GM12878 (cell line): ENCODE measurements around the gene KPNA1. TPM values are rescaled to one million over a fixed set of nuclear protein-coding genes. Genes with fewer than 3 reads are reported as not detected.
A peak's percentile ranks its signal among the peaks of the same experiment; 100 is the strongest.

Experiments used
- ATAC-seq: fragments of 200-7000 bp; cut with Tn5 transposase; 3 replicates; pipeline ENCODE4 v1.9.1; 2020; ENCODE audit warnings: mild to moderate bottlenecking, moderate library complexity
- BruUV-seq: library from RNA; stranded (reverse); fragments of 400-500 nt; replicated peaks from 2 replicates; lab custom pipeline; 2021; lab: Mats Ljungman, UMichigan
- CTCF ChIA-PET: fragments of 300-600 bp; sonication (Branson Sonifier 250); formaldehyde crosslinking; extraction: SDS; loops from one replicate; lab custom pipeline; 2021; ENCODE audit warnings: inconsistent platforms; lab: Yijun Ruan, JAX
- POLR2A ChIA-PET: fragments of 350-600 bp; formaldehyde crosslinking; extraction: SDS; loops from one replicate; lab custom pipeline; 2021; ENCODE audit warnings: inconsistent platforms; lab: Charles Lee
- RAD21 ChIA-PET: fragments of 300-600 bp; sonication (Branson Sonifier 250); formaldehyde crosslinking; loops from one replicate; lab custom pipeline; 2023; ENCODE audit warnings: antibody characterized with exemption; ENCODE audit not compliant: unreplicated experiment; lab: Charles Lee
- SMC1A ChIA-PET: fragments of 300-600 bp; sonication (Branson Sonifier 250); formaldehyde crosslinking; loops from one replicate; lab custom pipeline; 2023; ENCODE audit not compliant: unreplicated experiment, uncharacterized antibody; lab: Charles Lee
- DNase-seq: peaks from one replicate; pipeline ENCODE4 v3.0.0-alpha.2; 2011; ENCODE audit warnings: low read depth, low spot score
- FAIRE-seq: peaks from 3 replicates; lab custom pipeline; 2011; peaks lifted over from hg19 to GRCh38; lab: Jason Lieb, UNC
- H2AFZ ChIP-seq: 2 replicates; pipeline ENCODE4 v1.6.0; 2011; ENCODE audit warnings: low read depth, low read length, control low read depth; ENCODE audit not compliant: control insufficient read depth
- H3K27ac ChIP-seq: 2 replicates; pipeline ENCODE4 v1.5.1; 2011; ENCODE audit warnings: control low read depth; ENCODE audit not compliant: control insufficient read depth, insufficient read depth
- H3K27me3 ChIP-seq, 2 experiments: replicated peaks in 1 of 2; 2 replicates each; pipeline versions ENCODE4 v1.6.0 to v1.6.1; 2011; ENCODE audit warnings: low read length in 1 of 2; ENCODE audit not compliant: control insufficient read depth in 2 of 2, insufficient read depth in 2 of 2
- H3K36me3 ChIP-seq, 2 experiments: 2 replicates each; pipeline ENCODE4 v1.5.1; 2011; ENCODE audit warnings: low read length in 1 of 2; ENCODE audit not compliant: control insufficient read depth in 2 of 2, insufficient read depth in 2 of 2
- H3K4me1 ChIP-seq: 2 replicates; pipeline ENCODE4 v1.6.1; 2011; ENCODE audit warnings: mild to moderate bottlenecking, low read length, moderate library complexity, mixed read lengths; ENCODE audit not compliant: control insufficient read depth, insufficient read depth
- H3K4me2 ChIP-seq: 2 replicates; pipeline ENCODE4 v1.6.0; 2011; ENCODE audit warnings: control low read depth; ENCODE audit not compliant: control insufficient read depth, insufficient read depth
- H3K4me3 ChIP-seq: fragments of 200-600 bp; sonication (generic); 2 replicates; pipeline ENCODE4 v1.5.1; 2016
- H3K79me2 ChIP-seq: 2 replicates; pipeline ENCODE4 v1.6.0; 2011; ENCODE audit warnings: low read length; ENCODE audit not compliant: control insufficient read depth, insufficient read depth
- H3K9ac ChIP-seq: 2 replicates; pipeline ENCODE4 v1.8.0; 2011; ENCODE audit warnings: low read length, control low read depth, mixed read lengths; ENCODE audit not compliant: control insufficient read depth, insufficient read depth
- H3K9me3 ChIP-seq: replicated peaks from 3 replicates; pipeline ENCODE4 v1.5.1; 2011; ENCODE audit warnings: mild to moderate bottlenecking, low read length; ENCODE audit not compliant: control insufficient read depth, insufficient read depth
- H4K20me1 ChIP-seq: 2 replicates; pipeline ENCODE4 v1.6.0; 2011; ENCODE audit not compliant: control insufficient read depth, insufficient read depth
- ETV6 ChIP-seq, 2 experiments: fragments of 450-650 bp in 1 of 2; IDR thresholded peaks in 1 of 2; conservative IDR thresholded peaks in 1 of 2; 2 replicates each; pipeline ENCODE4 v1.6.1; 2014; ENCODE audit warnings: antibody characterized with exemption in 1 of 2, borderline replicate concordance in 1 of 2, low read depth in 1 of 2, mild to moderate bottlenecking in 1 of 2, moderate library complexity in 1 of 2
- RB1 ChIP-seq: fragments of 450-650 bp; formaldehyde crosslinking; IDR thresholded peaks from 2 replicates; pipeline ENCODE4 v1.6.1; 2017; ENCODE audit warnings: mild to moderate bottlenecking, borderline replicate concordance
- SMARCA5 ChIP-seq: fragments of 450-650 bp; IDR thresholded peaks from 2 replicates; pipeline ENCODE4 v1.6.1; 2017; ENCODE audit warnings: mild to moderate bottlenecking
- WGBS: methylation state at CpG from one replicate; pipeline ENCODE4 v1.1.6; 2016; ENCODE audit warnings: low lambda C conversion rate; ENCODE audit not compliant: insufficient replicate concordance, insufficient coverage; ENCODE audit errors: missing lambda C conversion rate; 5-methylcytosine and 5-hydroxymethylcytosine counted together
- in situ Hi-C: fragments of 300-500 bp; cut with MboI; formaldehyde crosslinking; loops from 9 replicates; pipeline ENCODE4 v1.14.3; 2018; ENCODE audit warnings: mixed read lengths
- intact Hi-C: fragments of 100-400 bp; cut with micrococcal nuclease; formaldehyde crosslinking; loops from one replicate; pipeline ENCODE4 v1.14.2; 2022; ENCODE audit not compliant: unreplicated experiment
- polyA plus RNA-seq, 11 experiments: library from polyadenylated mRNA; depleted of rRNA in 4 of 11; unstranded in 6 of 11; stranded (reverse) in 5 of 11; fragments of >200 nt; fragmentation: Nextera tagmentation in 4 of 11; fragmentation: Illumina TruSeq in 1 of 11; extraction: Ambion mirVana in 4 of 11; extraction: Trizol in 1 of 11; gene quantifications; 1 replicate in 1 of 11; 2 replicates in 10 of 11; pipeline versions ENCODE4 v1.2.1 to v1.2.3, GENCODE V29; 2011 to 2016; ENCODE audit warnings: inconsistent platforms in 2 of 11, missing spikeins in 2 of 11, low read depth in 1 of 11
- total RNA-seq, 4 experiments: library from RNA; depleted of rRNA in 3 of 4; stranded (reverse); fragments of >200 nt in 3 of 4; fragmentation: Illumina TruSeq in 1 of 4; extraction: Trizol in 1 of 4; gene quantifications; 2 replicates each; pipeline versions ENCODE4 v1.2.1 to v1.2.3, GENCODE V29; 2013 to 2021
- TF ChIP-seq, protein P1 (sequence below), 3 experiments: IDR thresholded peaks in 2 of 3; conservative IDR thresholded peaks in 1 of 3; 2 replicates each; pipeline ENCODE4 v1.5.1; 2011; ENCODE audit warnings: low read depth in 3 of 3, low read length in 3 of 3, mild to moderate bottlenecking in 3 of 3, control low read depth in 2 of 3, moderate library complexity in 2 of 3, inconsistent platforms in 1 of 3, mixed read lengths in 1 of 3; ENCODE audit not compliant: control insufficient read depth in 2 of 3, insufficient read depth in 1 of 3; ENCODE audit errors: extremely low read depth in 1 of 3
- TF ChIP-seq, protein P2 (sequence below): fragments of 450-650 bp; IDR thresholded peaks from 2 replicates; pipeline ENCODE4 v1.6.1; 2016; ENCODE audit warnings: mild to moderate bottlenecking

Gene KPNA1
- total and polyA plus RNA-seq, 10 of the 15 experiments (the other 5 are each of a cell fraction or from before 2014, with no cell fraction given), result 8.5 to 52.7 (median 41.0) TPM

DNA sequence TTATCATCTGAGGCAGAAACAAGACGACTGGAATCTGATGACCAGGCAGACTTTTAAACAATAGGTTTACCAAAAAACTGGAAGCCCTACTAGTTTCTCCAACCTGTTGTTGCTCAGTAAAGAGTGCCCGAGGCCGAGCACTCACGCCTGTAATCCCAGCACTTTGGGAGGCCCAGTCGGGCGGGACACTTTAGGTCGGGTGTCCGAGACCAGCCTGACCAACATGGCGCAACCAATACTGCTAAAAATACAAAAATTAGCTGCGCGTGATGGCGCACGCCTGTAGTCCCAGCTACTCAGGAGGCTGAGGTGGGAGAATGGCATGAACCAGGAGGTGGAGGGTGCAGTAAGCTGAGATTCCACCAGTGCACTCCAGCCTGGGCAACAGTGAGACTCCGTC, 97.8 kb downstream of the KPNA1 start:
- DNase-seq (no peak), FAIRE-seq (no peak), ATAC-seq (no peak)
- ChIA-PET SMC1A (interaction anchor here (0.6 to 3.0 kb wide), 18 partner anchors 8 to 871 kb away, joined by 3 to 10 read pairs (median 4); partner anchors contain the start of gene POLQ), POLR2A (interaction anchor here (0.7 to 3.0 kb wide), 9 partner anchors 10 to 279 kb away, joined by 3 to 16 read pairs (median 4); partner anchors contain the start of gene FAM162A), CTCF (interaction anchor here (0.6 to 3.2 kb wide), 14 partner anchors 8 to 112 kb away, joined by 3 to 29 read pairs (median 3); partner anchors contain the start of gene KPNA1), RAD21 (interaction anchor here (0.9 to 3.7 kb wide), 9 partner anchors 11 to 117 kb away, joined by 3 to 20 read pairs (median 3); partner anchors contain the start of gene FAM162A)
- Histone ChIP-seq H4K20me1 (no peaks in the 10 kb centered on the region), H3K4me1 (peaks cover 14% of the 10 kb centered on the region; the same call in 1 of the 2 replicates), H3K9me3 (no peaks in the 10 kb centered on the region), H3K4me3 (peak overlapping the region; percentile 77), H3K4me2 (peak overlapping the region; percentile 95), H3K9ac (peak overlapping the region; percentile 75), H2AFZ (no peak overlapping the region; the same call in 1 of the 2 replicates), H3K79me2 (peaks cover 32% of the 10 kb centered on the region), H3K27ac (peak overlapping the region; percentile 91), H3K36me3 (peaks cover 0 to 5% of the 10 kb centered on the region in 2 experiments; a peak in 2 of 4 replicates), H3K27me3 (no peaks in the 10 kb centered on the region)
- WGBS, result 65% methylated on average over 13 of the region's 14 CpGs
- intact Hi-C loops, result no loop called here
- TF ChIP-seq, protein P1, sequence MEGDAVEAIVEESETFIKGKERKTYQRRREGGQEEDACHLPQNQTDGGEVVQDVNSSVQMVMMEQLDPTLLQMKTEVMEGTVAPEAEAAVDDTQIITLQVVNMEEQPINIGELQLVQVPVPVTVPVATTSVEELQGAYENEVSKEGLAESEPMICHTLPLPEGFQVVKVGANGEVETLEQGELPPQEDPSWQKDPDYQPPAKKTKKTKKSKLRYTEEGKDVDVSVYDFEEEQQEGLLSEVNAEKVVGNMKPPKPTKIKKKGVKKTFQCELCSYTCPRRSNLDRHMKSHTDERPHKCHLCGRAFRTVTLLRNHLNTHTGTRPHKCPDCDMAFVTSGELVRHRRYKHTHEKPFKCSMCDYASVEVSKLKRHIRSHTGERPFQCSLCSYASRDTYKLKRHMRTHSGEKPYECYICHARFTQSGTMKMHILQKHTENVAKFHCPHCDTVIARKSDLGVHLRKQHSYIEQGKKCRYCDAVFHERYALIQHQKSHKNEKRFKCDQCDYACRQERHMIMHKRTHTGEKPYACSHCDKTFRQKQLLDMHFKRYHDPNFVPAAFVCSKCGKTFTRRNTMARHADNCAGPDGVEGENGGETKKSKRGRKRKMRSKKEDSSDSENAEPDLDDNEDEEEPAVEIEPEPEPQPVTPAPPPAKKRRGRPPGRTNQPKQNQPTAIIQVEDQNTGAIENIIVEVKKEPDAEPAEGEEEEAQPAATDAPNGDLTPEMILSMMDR (IDR thresholded peaks at IDR 0.05 in 2 of 3, conservative IDR thresholded peaks at IDR 0.05 in 1 of 3; ENCODE audit: control insufficient read depth in 2 of 3, extremely low read depth in 1 of 3, insufficient read depth in 1 of 3, low read depth in 3 of 3, low read length in 3 of 3), result no peak
- TF ChIP-seq SMARCA5 (no peak), RB1 (no peak), ETV6 (conservative IDR thresholded peaks at IDR 0.05 in 1 of 2, IDR thresholded peaks at IDR 0.05 in 1 of 2; ENCODE audit: borderline replicate concordance in 1 of 2, low read depth in 1 of 2) (no peak)
- TF ChIP-seq, protein P2, sequence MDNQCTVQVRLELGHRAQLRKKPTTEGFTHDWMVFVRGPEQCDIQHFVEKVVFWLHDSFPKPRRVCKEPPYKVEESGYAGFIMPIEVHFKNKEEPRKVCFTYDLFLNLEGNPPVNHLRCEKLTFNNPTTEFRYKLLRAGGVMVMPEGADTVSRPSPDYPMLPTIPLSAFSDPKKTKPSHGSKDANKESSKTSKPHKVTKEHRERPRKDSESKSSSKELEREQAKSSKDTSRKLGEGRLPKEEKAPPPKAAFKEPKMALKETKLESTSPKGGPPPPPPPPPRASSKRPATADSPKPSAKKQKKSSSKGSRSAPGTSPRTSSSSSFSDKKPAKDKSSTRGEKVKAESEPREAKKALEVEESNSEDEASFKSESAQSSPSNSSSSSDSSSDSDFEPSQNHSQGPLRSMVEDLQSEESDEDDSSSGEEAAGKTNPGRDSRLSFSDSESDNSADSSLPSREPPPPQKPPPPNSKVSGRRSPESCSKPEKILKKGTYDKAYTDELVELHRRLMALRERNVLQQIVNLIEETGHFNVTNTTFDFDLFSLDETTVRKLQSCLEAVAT, result peak; percentile 70
- in situ Hi-C loops, result no loop called here
- BruUV-seq, result no TSS peak
